Type B pancreatic cell (in vitro differentiated cells): ENCODE results near the gene SERPINA3. TPM values are rescaled to one million over a fixed set of nuclear protein-coding genes. Genes with fewer than 3 reads are reported as not detected.

Source experiments
- DNase-seq: peaks from one replicate; pipeline ENCODE4 v3.0.0; 2021; ENCODE audit warnings: mixed read lengths; ENCODE audit not compliant: unreplicated experiment; ENCODE audit errors: extremely low spot score
- H3K27ac Mint-ChIP-seq: 2 replicates; pipeline ENCODE4 v1.8.0; 2021; ENCODE audit warnings: mild to moderate bottlenecking, mixed read lengths
- H3K27me3 Mint-ChIP-seq: 2 replicates; pipeline ENCODE4 v1.8.0; 2021; ENCODE audit warnings: mixed read lengths
- H3K36me3 Mint-ChIP-seq: 2 replicates; pipeline ENCODE4 v1.8.0; 2021; ENCODE audit warnings: mixed read lengths
- H3K4me1 Mint-ChIP-seq: one replicate; pipeline ENCODE4 v1.8.0; 2021; ENCODE audit warnings: mixed read lengths; ENCODE audit not compliant: unreplicated experiment
- H3K4me3 Mint-ChIP-seq: 2 replicates; pipeline ENCODE4 v1.8.0; 2021; ENCODE audit warnings: mild to moderate bottlenecking, mixed read lengths
- H3K9me3 Mint-ChIP-seq: 2 replicates; pipeline ENCODE4 v1.8.0; 2021; ENCODE audit warnings: mixed read lengths
- total RNA-seq: library from RNA; stranded (reverse); gene quantifications from 2 replicates; pipeline ENCODE4 v1.2.1, GENCODE V29; 2021; ENCODE audit warnings: low replicate concordance
- TF ChIP-seq, protein P1 (sequence below): fragments of 200-600 bp; sonication (generic); conservative IDR thresholded peaks from 2 replicates; pipeline ENCODE4 v1.5.0; 2021; ENCODE audit warnings: antibody characterized with exemption, mild to moderate bottlenecking

SERPINA3 gene
- total RNA-seq, 1 donor from 2014 or later, result 7.1 TPM

DNA sequence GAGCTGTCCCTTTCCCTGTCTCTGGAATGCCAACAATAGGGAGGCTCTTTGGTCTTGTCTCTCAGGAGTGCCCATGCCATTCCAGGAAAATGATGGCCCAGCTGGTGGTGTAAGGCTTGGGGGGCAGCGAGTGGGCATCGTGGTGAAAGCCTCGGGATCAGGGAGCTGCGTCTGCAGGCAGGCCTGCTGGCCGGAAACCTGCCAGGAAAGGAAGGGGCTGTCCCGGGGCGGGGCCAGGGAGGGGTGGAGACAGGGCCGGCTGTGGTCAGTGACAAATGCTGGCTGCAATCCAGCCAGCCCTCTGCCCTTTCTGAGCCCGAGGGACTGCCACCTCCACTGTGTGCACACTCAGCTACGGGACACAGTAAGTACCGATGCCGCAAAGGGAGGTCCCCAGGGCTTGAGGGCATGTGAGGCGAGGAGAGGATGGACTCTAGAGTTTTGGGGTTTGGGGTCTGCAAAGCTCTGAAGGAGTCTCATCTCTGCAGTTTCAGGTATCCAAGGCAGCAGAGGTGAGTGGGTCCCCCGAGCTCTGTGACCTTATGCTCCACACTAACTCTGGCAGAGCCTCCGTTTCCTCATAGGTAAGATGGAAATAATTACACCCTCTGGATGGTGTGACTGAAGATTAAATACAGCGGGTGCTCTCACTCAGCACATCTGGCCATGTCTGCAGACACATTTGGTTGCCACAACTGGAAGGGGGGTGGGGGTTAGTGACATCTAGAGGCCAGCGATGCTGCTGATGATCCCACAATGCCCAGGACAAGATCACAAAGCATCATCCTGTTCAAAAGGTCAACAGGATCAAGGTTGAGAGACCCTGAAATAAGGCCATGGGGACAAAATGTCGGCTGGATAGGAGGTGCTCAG is 30.8 kb upstream of the SERPINA3 start, which contains the start of gene SERPINA5:
Gene SERPINA5 (plus strand): TSS at position 300 of the 873 bp plus-strand sequence. CDS start 5,937 bp downstream, outside the sequence.
- no peak within 1 kb of the TSS for H3K4me3 Mint-ChIP-seq
- peaks cover 7% of the 10 kb centered on the region for H3K4me1 Mint-ChIP-seq
- TF ChIP-seq, protein P1, sequence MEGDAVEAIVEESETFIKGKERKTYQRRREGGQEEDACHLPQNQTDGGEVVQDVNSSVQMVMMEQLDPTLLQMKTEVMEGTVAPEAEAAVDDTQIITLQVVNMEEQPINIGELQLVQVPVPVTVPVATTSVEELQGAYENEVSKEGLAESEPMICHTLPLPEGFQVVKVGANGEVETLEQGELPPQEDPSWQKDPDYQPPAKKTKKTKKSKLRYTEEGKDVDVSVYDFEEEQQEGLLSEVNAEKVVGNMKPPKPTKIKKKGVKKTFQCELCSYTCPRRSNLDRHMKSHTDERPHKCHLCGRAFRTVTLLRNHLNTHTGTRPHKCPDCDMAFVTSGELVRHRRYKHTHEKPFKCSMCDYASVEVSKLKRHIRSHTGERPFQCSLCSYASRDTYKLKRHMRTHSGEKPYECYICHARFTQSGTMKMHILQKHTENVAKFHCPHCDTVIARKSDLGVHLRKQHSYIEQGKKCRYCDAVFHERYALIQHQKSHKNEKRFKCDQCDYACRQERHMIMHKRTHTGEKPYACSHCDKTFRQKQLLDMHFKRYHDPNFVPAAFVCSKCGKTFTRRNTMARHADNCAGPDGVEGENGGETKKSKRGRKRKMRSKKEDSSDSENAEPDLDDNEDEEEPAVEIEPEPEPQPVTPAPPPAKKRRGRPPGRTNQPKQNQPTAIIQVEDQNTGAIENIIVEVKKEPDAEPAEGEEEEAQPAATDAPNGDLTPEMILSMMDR, result no peak
- H3K27ac Mint-ChIP-seq, result no peak within 1 kb of the TSS
- no peaks in the 10 kb centered on the region for H3K36me3 Mint-ChIP-seq
- H3K27me3 Mint-ChIP-seq, result no peaks in the 10 kb centered on the region
- no peaks in the 10 kb centered on the region for H3K9me3 Mint-ChIP-seq
- DNase-seq, result no peak

DNA sequence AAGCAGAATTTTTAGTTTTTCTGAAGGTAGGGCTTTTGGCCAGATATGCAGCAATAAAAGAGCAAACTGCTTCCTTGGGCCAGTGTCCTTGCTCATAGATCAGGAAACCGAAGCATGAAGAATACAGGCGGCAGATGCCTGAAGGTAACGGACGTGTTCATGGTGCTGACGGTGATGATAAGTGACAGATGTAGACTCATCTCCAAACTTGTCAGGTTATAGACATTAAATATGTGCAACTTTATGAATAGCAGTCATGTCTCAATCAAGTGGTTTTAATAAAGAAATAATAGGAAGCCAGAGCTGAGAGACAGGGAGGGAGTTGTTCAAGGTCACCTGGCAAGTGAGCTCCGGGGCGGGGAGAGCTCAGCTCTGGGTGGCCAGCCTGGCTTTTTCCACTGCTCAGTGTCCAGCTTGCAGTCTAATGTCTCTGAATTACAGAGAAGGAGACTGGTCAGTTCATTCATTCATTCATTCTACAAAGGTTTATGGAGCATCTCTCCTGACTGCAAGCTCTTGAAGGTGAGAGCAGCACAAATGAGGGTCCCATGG is 29.9 kb upstream of the SERPINA3 start:
- DNase-seq, result no peak
- Mint-ChIP-seq H3K4me3 (no peak overlapping the region), H3K27ac (no peak overlapping the region), H3K4me1 (peaks cover 7% of the 10 kb centered on the region), H3K36me3 (no peaks in the 10 kb centered on the region), H3K27me3 (no peaks in the 10 kb centered on the region), H3K9me3 (no peaks in the 10 kb centered on the region)
- TF ChIP-seq, protein P1, result no peak

DNA sequence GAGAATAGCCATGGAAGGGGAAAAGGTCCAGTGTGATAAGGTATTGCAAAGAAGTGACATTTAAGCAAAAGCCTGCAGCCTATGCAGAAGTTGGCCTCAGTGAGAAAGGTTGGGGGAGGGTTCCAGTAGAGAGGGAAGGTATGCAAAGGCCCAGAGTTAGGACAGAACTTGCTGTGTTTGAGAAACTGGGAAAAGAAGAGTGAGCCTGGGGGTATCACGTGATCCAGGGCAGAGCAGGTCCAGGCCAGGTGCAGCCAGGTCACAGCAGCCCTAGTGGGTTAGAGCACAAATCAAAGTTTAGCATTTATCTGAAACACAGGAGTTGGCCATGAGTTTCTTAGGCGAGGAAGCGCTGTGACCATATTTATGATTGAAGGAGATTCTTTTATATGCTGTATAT is 29.3 kb upstream of the SERPINA3 start:
- DNase-seq, result no peak
- no peaks in the 10 kb centered on the region for H3K27me3 Mint-ChIP-seq
- TF ChIP-seq, protein P1, result no peak
- H3K9me3 Mint-ChIP-seq, result no peaks in the 10 kb centered on the region
- H3K4me3 Mint-ChIP-seq, result no peak overlapping the region
- H3K27ac Mint-ChIP-seq, result no peak overlapping the region
- H3K36me3 Mint-ChIP-seq, result no peaks in the 10 kb centered on the region
- peaks cover 7% of the 10 kb centered on the region for H3K4me1 Mint-ChIP-seq

DNA sequence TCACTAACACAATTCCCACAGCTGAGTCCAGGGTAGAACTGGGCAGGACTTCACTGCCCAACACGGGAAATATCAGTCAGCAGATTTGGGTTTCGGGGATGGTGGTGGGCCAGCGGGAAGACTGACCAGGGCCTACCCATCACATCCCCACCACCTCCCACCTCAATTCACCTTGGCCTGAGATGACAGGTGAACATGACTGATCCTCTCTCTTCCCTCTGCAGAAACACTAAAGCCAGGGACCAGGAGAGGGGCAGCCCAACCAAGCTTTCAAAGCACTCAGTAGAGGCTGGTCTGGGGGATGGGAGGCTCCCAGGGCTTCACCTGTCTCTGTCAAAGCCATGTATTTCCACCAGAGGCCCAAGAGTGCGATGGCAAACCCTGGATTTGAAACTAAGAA is 28.6 kb upstream of the SERPINA3 start:
- Mint-ChIP-seq H3K36me3 (no peaks in the 10 kb centered on the region), H3K27me3 (no peaks in the 10 kb centered on the region), H3K27ac (no peak overlapping the region), H3K9me3 (no peaks in the 10 kb centered on the region), H3K4me3 (no peak overlapping the region), H3K4me1 (peaks cover 7% of the 10 kb centered on the region)
- TF ChIP-seq, protein P1, result no peak
- no peak for DNase-seq

DNA sequence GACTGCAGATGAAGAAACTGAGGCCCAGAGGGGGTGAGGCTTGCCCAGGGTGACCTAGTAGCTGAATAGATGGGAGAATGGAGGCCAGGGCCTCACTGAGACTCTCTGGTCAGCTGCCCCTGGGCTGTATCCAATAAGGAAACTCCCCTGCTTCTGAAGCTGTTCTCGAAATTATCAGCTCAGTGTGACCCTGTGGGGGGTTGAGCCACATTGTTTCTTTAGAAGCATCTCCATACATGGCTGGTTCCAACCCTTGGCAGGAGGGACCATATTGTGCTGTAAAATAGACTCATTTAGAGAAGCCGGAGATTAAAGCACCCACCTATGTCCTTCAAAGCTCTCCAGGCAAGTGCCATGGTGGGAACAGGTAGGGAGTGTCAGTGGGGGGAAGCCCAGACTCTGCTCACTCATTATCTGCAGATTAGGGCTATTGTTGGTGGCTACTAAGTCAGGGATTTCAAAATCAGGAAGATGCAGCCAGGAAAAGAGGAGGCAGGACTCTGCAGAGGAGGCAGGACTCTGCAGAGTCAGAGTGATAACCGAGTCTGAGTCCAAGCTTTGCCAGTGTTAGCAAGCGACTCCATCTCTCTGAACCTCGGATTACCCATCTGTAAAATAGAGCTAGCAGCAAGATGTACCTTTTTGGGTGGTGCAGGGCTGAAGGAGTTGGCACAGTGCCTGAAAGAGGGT is 27.5 kb upstream of the SERPINA3 start:
- Mint-ChIP-seq H3K4me1 (peaks cover 7% of the 10 kb centered on the region), H3K9me3 (no peaks in the 10 kb centered on the region), H3K4me3 (no peak overlapping the region), H3K27ac (no peak overlapping the region), H3K27me3 (no peaks in the 10 kb centered on the region), H3K36me3 (no peaks in the 10 kb centered on the region)
- TF ChIP-seq, protein P1, result no peak
- DNase-seq, result no peak
